IMR-90 (cell line): ENCODE data around the gene C10orf62. TPM values are rescaled to one million over a fixed set of nuclear protein-coding genes. Genes with fewer than 3 reads are reported as not detected.

ENCODE experiments used
- ATAC-seq: fragments of 200-7000 bp; cut with Tn5 transposase; 2 replicates; pipeline ENCODE4 v1.9.1; 2020; ENCODE audit warnings: low read depth, mild to moderate bottlenecking, moderate library complexity
- BruUV-seq: library from RNA; stranded (reverse); fragments of 400-500 nt; replicated peaks from 2 replicates; lab custom pipeline; 2021; lab: Mats Ljungman, UMichigan
- CTCF ChIA-PET: fragments of 300-600 bp; formaldehyde crosslinking; extraction: SDS; loops from one replicate; lab custom pipeline; 2021; ENCODE audit warnings: antibody characterized with exemption; lab: Yijun Ruan, JAX
- POLR2A ChIA-PET: fragments of 300-600 bp; sonication (Branson Sonifier 250); formaldehyde crosslinking; loops from one replicate; lab custom pipeline; 2022; ENCODE audit warnings: antibody characterized with exemption; ENCODE audit not compliant: unreplicated experiment; lab: Charles Lee
- DNase-seq: peaks from one replicate; pipeline ENCODE4 v3.0.0; 2013
- H2AFZ ChIP-seq: replicated peaks from 2 replicates; pipeline ENCODE3; 2013; ENCODE audit warnings: low read length, mild to moderate bottlenecking; ENCODE audit not compliant: poor library complexity
- H2AK5ac ChIP-seq: 2 replicates; pipeline ENCODE4 v1.6.1; 2013; ENCODE audit warnings: low read depth, low read length, inconsistent platforms
- H2AK9ac ChIP-seq: replicated peaks from 2 replicates; pipeline ENCODE3; 2013; ENCODE audit warnings: mild to moderate bottlenecking, low read depth, low read length, moderate library complexity; ENCODE audit not compliant: poor library complexity
- H2BK120ac ChIP-seq: 2 replicates; pipeline ENCODE4 v1.6.1; 2013; ENCODE audit warnings: low read depth, low read length, inconsistent platforms
- H2BK15ac ChIP-seq: 3 replicates; pipeline ENCODE4 v1.6.1; 2013; ENCODE audit warnings: low read depth, low read length, inconsistent platforms
- H2BK20ac ChIP-seq: 2 replicates; pipeline ENCODE4 v1.6.1; 2013; ENCODE audit warnings: low read depth, mild to moderate bottlenecking, inconsistent platforms, low read length, moderate library complexity
- H2BK5ac ChIP-seq: 2 replicates; pipeline ENCODE4 v1.6.1; 2013; ENCODE audit warnings: mild to moderate bottlenecking, low read depth, low read length, inconsistent platforms; ENCODE audit not compliant: poor library complexity, severe bottlenecking
- H3K14ac ChIP-seq: replicated peaks from 2 replicates; pipeline ENCODE4 v1.6.1; 2013; ENCODE audit warnings: low read depth, low read length, inconsistent platforms
- H3K18ac ChIP-seq: 2 replicates; pipeline ENCODE4 v1.6.1; 2013; ENCODE audit warnings: low read depth, low read length, control low read depth
- H3K23ac ChIP-seq: 2 replicates; pipeline ENCODE4 v1.6.1; 2013; ENCODE audit warnings: low read depth, low read length, inconsistent platforms
- H3K27ac ChIP-seq: 2 replicates; pipeline ENCODE4 v1.5.1; 2013; ENCODE audit warnings: mild to moderate bottlenecking, control low read depth, low read length; ENCODE audit not compliant: insufficient read depth
- H3K27me3 ChIP-seq: 2 replicates; pipeline ENCODE4 v1.6.1; 2013; ENCODE audit warnings: low read length; ENCODE audit not compliant: control insufficient read depth, insufficient read depth
- H3K36me3 ChIP-seq: 2 replicates; pipeline ENCODE4 v1.6.1; 2013; ENCODE audit warnings: low read length, mixed read lengths; ENCODE audit not compliant: control insufficient read depth, insufficient read depth
- H3K4ac ChIP-seq: 2 replicates; pipeline ENCODE4 v1.6.1; 2013; ENCODE audit warnings: low read depth, low read length, inconsistent platforms
- H3K4me1 ChIP-seq: 2 replicates; pipeline ENCODE4 v1.6.1; 2013; ENCODE audit warnings: low read length, mixed read lengths; ENCODE audit not compliant: control insufficient read depth, insufficient read depth
- H3K4me2 ChIP-seq: 2 replicates; pipeline ENCODE4 v1.6.1; 2013; ENCODE audit warnings: low read depth, mild to moderate bottlenecking, control low read depth, low read length, moderate library complexity
- H3K4me3 ChIP-seq: 2 replicates; pipeline ENCODE4 v1.5.1; 2013; ENCODE audit warnings: low read depth, mild to moderate bottlenecking, control low read depth, low read length, moderate library complexity; ENCODE audit not compliant: insufficient read depth
- H3K56ac ChIP-seq: 2 replicates; pipeline ENCODE4 v1.6.1; 2013; ENCODE audit warnings: low read length, inconsistent platforms; ENCODE audit not compliant: insufficient read depth; ENCODE audit errors: extremely low read depth
- H3K79me1 ChIP-seq, 2 experiments: 2 replicates each; pipeline ENCODE4 v1.6.1; 2013; ENCODE audit warnings: low read length in 2 of 2, inconsistent platforms in 1 of 2, low read depth in 1 of 2
- H3K9ac ChIP-seq: 2 replicates; pipeline ENCODE4 v1.6.1; 2013; ENCODE audit warnings: low read depth, low read length, control low read depth
- H3K9me1 ChIP-seq: 2 replicates; pipeline ENCODE4 v1.6.1; 2013; ENCODE audit warnings: low read length, inconsistent platforms; ENCODE audit not compliant: insufficient read depth
- H3K9me3 ChIP-seq: 2 replicates; pipeline ENCODE4 v1.6.1; 2013; ENCODE audit warnings: low read length; ENCODE audit not compliant: control insufficient read depth, insufficient read depth
- H4K20me1 ChIP-seq: 2 replicates; pipeline ENCODE4 v1.6.1; 2013; ENCODE audit warnings: low read length, inconsistent platforms; ENCODE audit not compliant: insufficient read depth
- H4K5ac ChIP-seq: 2 replicates; pipeline ENCODE4 v1.6.1; 2013; ENCODE audit warnings: mild to moderate bottlenecking, low read depth, low read length, control low read depth
- H4K8ac ChIP-seq, 2 experiments: 2 replicates each; pipeline ENCODE4 v1.6.1; 2013; ENCODE audit warnings: low read depth in 2 of 2, low read length in 2 of 2, control low read depth in 1 of 2, inconsistent platforms in 1 of 2
- H4K91ac ChIP-seq: 2 replicates; pipeline ENCODE4 v1.6.1; 2013; ENCODE audit warnings: low read depth, low read length, inconsistent platforms; ENCODE audit not compliant: insufficient read depth
- BHLHE40 ChIP-seq: fragments of 150-350 bp; IDR thresholded peaks from 2 replicates; pipeline ENCODE4 v1.6.1; 2016; ENCODE audit warnings: mild to moderate bottlenecking, low read depth, low read length
- CEBPB ChIP-seq: IDR thresholded peaks from 2 replicates; pipeline ENCODE4 v1.6.1; 2012; ENCODE audit warnings: low read depth, low read length, improper control_type of control experiment
- MAZ ChIP-seq: IDR thresholded peaks from 2 replicates; pipeline ENCODE4 v1.6.1; 2012; ENCODE audit warnings: low read depth, mild to moderate bottlenecking, low read length, improper control_type of control experiment, moderate library complexity, borderline replicate concordance
- MXI1 ChIP-seq: IDR thresholded peaks from 2 replicates; pipeline ENCODE4 v1.6.1; 2012; ENCODE audit warnings: low read depth, mild to moderate bottlenecking, low read length, moderate library complexity, borderline replicate concordance
- WGBS, 2 experiments: methylation state at CpG; one replicate each; pipeline versions ENCODE4 v1.1.5 to v1.1.7; 2013; ENCODE audit warnings: missing lambda C conversion rate in 2 of 2; ENCODE audit not compliant: insufficient read length in 1 of 2; ENCODE audit errors: extremely low coverage in 2 of 2; 5-methylcytosine and 5-hydroxymethylcytosine counted together
- dilution Hi-C: fragments of 300-500 bp; cut with HindIII; formaldehyde crosslinking; loops from one replicate; pipeline ENCODE4 v1.14.3; 2018; ENCODE audit warnings: low sequenced_read_pairs; ENCODE audit not compliant: unreplicated experiment
- in situ Hi-C: fragments of 300-500 bp; cut with MboI; formaldehyde crosslinking; loops from 3 replicates; pipeline ENCODE4 v1.14.3; 2019; ENCODE audit warnings: low sequenced_read_pairs, inconsistent platforms, mixed read lengths
- intact Hi-C: fragments of 100-400 bp; cut with micrococcal nuclease; formaldehyde crosslinking; loops from 2 replicates; pipeline ENCODE4 v1.10.0; 2022
- polyA plus RNA-seq, 3 experiments: library from polyadenylated mRNA; depleted of rRNA; stranded (reverse); fragments of >200 nt; gene quantifications; 2 replicates each; pipeline ENCODE4 v1.2.3, GENCODE V29; 2012; ENCODE audit warnings: low replicate concordance in 1 of 3
- total RNA-seq: library from RNA; depleted of rRNA; stranded (reverse); fragments of >200 nt; gene quantifications from 2 replicates; pipeline ENCODE4 v1.2.3, GENCODE V29; 2012

C10orf62 gene
- total and polyA plus RNA-seq, 2 of the 4 experiments (the other 2 are of a cell fraction): not detected

DNA sequence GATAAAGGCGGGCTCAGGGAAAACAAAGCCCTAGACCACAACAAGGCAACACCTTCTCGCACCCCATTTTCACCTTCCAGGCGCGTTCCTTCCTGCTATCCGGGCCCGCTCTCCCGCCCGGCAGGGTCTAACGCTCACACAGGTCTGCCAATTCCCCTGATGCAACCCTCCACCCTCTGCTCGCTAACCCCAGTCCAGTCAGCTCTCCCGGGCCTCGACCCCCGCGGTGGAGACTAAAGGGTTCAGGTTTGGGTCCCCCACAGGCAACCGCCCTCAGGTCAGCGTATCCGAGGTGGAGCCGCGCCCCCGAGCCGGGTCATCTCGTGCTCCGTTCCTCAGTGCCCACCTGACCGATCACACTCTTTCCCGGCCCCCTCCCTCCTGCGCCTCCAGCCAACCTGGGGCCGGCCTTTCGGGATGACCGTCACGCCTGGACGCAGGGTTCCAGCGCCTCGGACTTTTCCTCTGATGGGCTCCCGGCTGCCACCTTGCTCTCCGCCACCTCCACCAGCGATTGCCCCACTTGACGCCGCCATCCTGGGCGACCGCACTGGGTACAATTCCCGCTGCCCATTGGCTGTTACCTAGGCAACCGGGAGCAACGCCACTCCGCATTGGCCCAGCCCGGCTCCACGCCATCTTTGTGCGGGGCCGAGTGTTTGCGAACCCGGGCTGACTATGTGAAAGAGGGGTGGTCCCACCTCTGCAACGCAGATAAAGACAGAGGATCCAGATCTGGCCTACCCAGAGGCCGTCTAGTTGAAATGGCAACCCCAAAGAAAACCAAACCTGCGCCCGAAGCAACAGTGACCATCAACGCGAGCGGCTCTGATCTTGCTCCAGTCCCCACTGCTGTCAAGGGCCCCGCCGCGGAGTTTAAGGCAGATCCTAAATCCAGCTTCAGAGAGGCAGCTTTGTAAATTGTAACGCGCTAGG lies 43.7 kb downstream of the C10orf62 start, which contains the start of gene MORN4:
TSS of gene MORN4 (minus strand) at position 552 of the 936 bp plus-strand sequence. CDS start 13,847 bp downstream, outside the sequence.
- Histone ChIP-seq H3K14ac (peak within 1 kb of the TSS; percentile 92), H3K18ac (peak within 1 kb of the TSS; percentile 34; the same call in 1 of the 2 replicates), H3K4me2 (peak within 1 kb of the TSS; percentile 96), H4K5ac (peak within 1 kb of the TSS; percentile 84), H3K79me1 (peaks cover 3 to 22% of the 10 kb centered on the region in 2 experiments; a peak in 3 of 4 replicates), H3K23ac (peak within 1 kb of the TSS; percentile 54; the same call in 1 of the 2 replicates), H2BK20ac (peak within 1 kb of the TSS; percentile 74; the same call in 1 of the 2 replicates), H4K20me1 (no peaks in the 10 kb centered on the region), H3K27ac (peak within 1 kb of the TSS; percentile 55), H4K91ac (peak within 1 kb of the TSS; percentile 74), H2BK15ac (peak within 1 kb of the TSS; percentile 70; the same call in 1 of the 3 replicates), H2BK120ac (peak within 1 kb of the TSS; percentile 80), H2AFZ (peak within 1 kb of the TSS; percentile 97), H3K4ac (peak within 1 kb of the TSS; percentile 79), H4K8ac (peak within 1 kb of the TSS; percentile 58 to 98), H3K9me3 (no peaks in the 10 kb centered on the region), H2BK5ac (peak within 1 kb of the TSS; percentile 22), H3K9me1 (peaks cover 7% of the 10 kb centered on the region), H3K4me3 (peak within 1 kb of the TSS; percentile 72), H3K36me3 (no peaks in the 10 kb centered on the region), H2AK5ac (peak within 1 kb of the TSS; percentile 18; the same call in 1 of the 2 replicates), H2AK9ac (peak within 1 kb of the TSS; percentile 70), H3K9ac (peak within 1 kb of the TSS; percentile 54), H3K56ac (peak within 1 kb of the TSS; percentile 38; the same call in 1 of the 2 replicates), H3K27me3 (no peaks in the 10 kb centered on the region), H3K4me1 (peaks cover 12% of the 10 kb centered on the region)
- in situ Hi-C loops: no loop called here
- CTCF ChIA-PET: no interaction called here
- intact Hi-C loops: no loop called here
- DNase-seq (peak; percentile 84), ATAC-seq (peak; percentile 97)
- 15% methylated on average over 18 of the region's 62 CpGs; no CpG with 5 or more reads in 1 of the 2 experiments for WGBS, 2 experiments
- dilution Hi-C loops: no loop called here
- no TSS peak for BruUV-seq
- peak; percentile 58; the same call in 1 of the 2 replicates for TF ChIP-seq MAZ
- TF ChIP-seq BHLHE40: no peak
- peak; percentile 85 for TF ChIP-seq CEBPB
- peak; percentile 33; the same call in 1 of the 2 replicates for TF ChIP-seq MXI1
- POLR2A ChIA-PET: no interaction called here
